ENCODE measurements around the gene NLGN2.
"Not testable (repeated sequence)": the region's sequence is repeated elsewhere in the genome, so short reads cannot be mapped to it uniquely, and the experiment has no call there.

DNA sequence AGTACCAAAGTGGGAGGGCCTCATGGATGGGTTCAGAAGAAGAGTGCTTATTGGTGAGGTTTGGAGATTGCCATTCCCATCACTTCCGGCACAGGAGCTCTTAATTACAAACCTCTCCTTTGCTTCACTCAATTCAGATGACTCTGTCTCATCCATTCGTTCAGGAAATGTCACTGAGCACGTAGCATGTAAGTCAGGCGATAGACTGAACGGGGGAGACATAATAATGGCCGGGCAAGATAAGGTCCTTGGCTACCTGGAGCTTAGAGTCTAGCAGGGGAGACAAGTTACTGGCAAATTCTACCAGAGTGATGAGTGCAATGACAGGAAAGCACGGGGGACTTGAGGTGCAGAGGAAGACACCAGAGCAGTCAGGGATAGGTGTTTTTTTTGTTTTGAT lies 41.7 kb upstream of the NLGN2 start:
- TF ChIP-seq, protein P1, sequence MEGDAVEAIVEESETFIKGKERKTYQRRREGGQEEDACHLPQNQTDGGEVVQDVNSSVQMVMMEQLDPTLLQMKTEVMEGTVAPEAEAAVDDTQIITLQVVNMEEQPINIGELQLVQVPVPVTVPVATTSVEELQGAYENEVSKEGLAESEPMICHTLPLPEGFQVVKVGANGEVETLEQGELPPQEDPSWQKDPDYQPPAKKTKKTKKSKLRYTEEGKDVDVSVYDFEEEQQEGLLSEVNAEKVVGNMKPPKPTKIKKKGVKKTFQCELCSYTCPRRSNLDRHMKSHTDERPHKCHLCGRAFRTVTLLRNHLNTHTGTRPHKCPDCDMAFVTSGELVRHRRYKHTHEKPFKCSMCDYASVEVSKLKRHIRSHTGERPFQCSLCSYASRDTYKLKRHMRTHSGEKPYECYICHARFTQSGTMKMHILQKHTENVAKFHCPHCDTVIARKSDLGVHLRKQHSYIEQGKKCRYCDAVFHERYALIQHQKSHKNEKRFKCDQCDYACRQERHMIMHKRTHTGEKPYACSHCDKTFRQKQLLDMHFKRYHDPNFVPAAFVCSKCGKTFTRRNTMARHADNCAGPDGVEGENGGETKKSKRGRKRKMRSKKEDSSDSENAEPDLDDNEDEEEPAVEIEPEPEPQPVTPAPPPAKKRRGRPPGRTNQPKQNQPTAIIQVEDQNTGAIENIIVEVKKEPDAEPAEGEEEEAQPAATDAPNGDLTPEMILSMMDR (conservative IDR thresholded peaks at IDR 0.05; ENCODE audit: low read depth, low read length): not testable (repeated sequence)
- not testable (repeated sequence) for TF ChIP-seq EZH2 (IDR thresholded peaks at IDR 0.05; ENCODE audit: borderline replicate concordance, low read depth, low read length, poor library complexity, severe bottlenecking)
